Natural killer cell (primary cell): ENCODE measurements around the gene DUSP15. TPM values are rescaled to one million over a fixed set of nuclear protein-coding genes. Genes with fewer than 3 reads are reported as not detected.

ENCODE experiments used
- ATAC-seq, 3 donors: fragments of 150-1000 bp in 2 of 3; fragments of 200-7000 bp in 1 of 3; cut with Tn5 transposase; 1 replicate in 1 of 3; 2 replicates in 2 of 3; pipeline ENCODE4 v1.10.0; 2021; ENCODE audit warnings: mild to moderate bottlenecking in 2 of 3, moderate library complexity in 2 of 3
- DNase-seq, 2 donors: peaks; one replicate each; pipeline versions ENCODE4 v3.0.0 to v3.0.0-alpha.2; 2013 to 2021; ENCODE audit warnings: mixed read lengths in 1 of 2
- H3K27ac ChIP-seq: one replicate; pipeline ENCODE4 v1.5.1; 2013; ENCODE audit warnings: mild to moderate bottlenecking, low read length
- H3K27me3 ChIP-seq: one replicate; pipeline ENCODE4 v1.6.1; 2013; ENCODE audit warnings: low read length; ENCODE audit not compliant: control insufficient read depth, insufficient read depth
- H3K36me3 ChIP-seq: one replicate; pipeline ENCODE4 v1.6.1; 2013; ENCODE audit warnings: low read length; ENCODE audit not compliant: control insufficient read depth, insufficient read depth
- H3K4me1 ChIP-seq: one replicate; pipeline ENCODE4 v1.6.1; 2013; ENCODE audit warnings: low read length; ENCODE audit not compliant: control insufficient read depth, insufficient read depth
- H3K4me3 ChIP-seq: one replicate; pipeline ENCODE4 v1.5.1; 2013; ENCODE audit warnings: low read length
- H3K9me3 ChIP-seq: one replicate; pipeline ENCODE4 v1.6.1; 2013; ENCODE audit warnings: low read length; ENCODE audit not compliant: control insufficient read depth, insufficient read depth
- H3K27ac Mint-ChIP-seq, 2 donors: one replicate each; pipeline ENCODE4 v1.8.0; 2022; ENCODE audit warnings: mild to moderate bottlenecking in 2 of 2, mixed read lengths in 2 of 2, moderate library complexity in 1 of 2
- H3K27me3 Mint-ChIP-seq, 2 donors: one replicate each; pipeline ENCODE4 v1.8.0; 2022; ENCODE audit warnings: low read depth in 2 of 2, mixed read lengths in 2 of 2
- H3K36me3 Mint-ChIP-seq: one replicate; pipeline ENCODE4 v1.8.0; 2022; ENCODE audit warnings: mixed read lengths
- H3K4me1 Mint-ChIP-seq, 2 donors: one replicate each; pipeline ENCODE4 v1.8.0; 2022; ENCODE audit warnings: mixed read lengths in 2 of 2
- H3K4me3 Mint-ChIP-seq: one replicate; pipeline ENCODE4 v1.8.0; 2022; ENCODE audit warnings: mild to moderate bottlenecking, moderate library complexity, mixed read lengths
- H3K9me3 Mint-ChIP-seq, 2 donors: one replicate each; pipeline ENCODE4 v1.8.0; 2022; ENCODE audit warnings: mixed read lengths in 2 of 2
- CTCF ChIP-seq: fragments of 200-600 bp; IDR thresholded peaks from one replicate; pipeline ENCODE4 v1.8.0; 2022; ENCODE audit warnings: antibody characterized with exemption
- WGBS: methylation state at CpG from one replicate; pipeline ENCODE4 v1.1.7; 2013; ENCODE audit warnings: missing lambda C conversion rate; ENCODE audit not compliant: insufficient coverage; 5-methylcytosine and 5-hydroxymethylcytosine counted together
- intact Hi-C: fragments of 100-400 bp; cut with micrococcal nuclease; formaldehyde crosslinking; loops from one replicate; pipeline ENCODE4 v1.14.2; 2022
- total RNA-seq, 4 donors: library from RNA; stranded (reverse); fragments of 120-200 nt in 1 of 4; gene quantifications; one replicate each; pipeline versions ENCODE4 v1.2.3 to v1.2.4, GENCODE V29; 2013 to 2022

Gene DUSP15
- total RNA-seq, 3 donors from 2014 or later (not counting 1 experiment from before 2014, with no cell fraction given) = not detected

GRCh38 chr20:31861385-31862156 is 8.8 kb downstream of the DUSP15 start:
- intact Hi-C loops = no loop called here
- TF ChIP-seq CTCF = no peak
- H3K36me3 Mint-ChIP-seq = no peaks in the 10 kb centered on the region
- WGBS = 13% methylated on average over 60 of the region's 60 CpGs
- no peaks in the 10 kb centered on the region for H3K36me3 ChIP-seq
- peak; percentile 63 to 81 for DNase-seq
- H3K4me1 ChIP-seq = peaks cover 25% of the 10 kb centered on the region
- peaks cover 0 to 13% of the 10 kb centered on the region in 2 donors for H3K4me1 Mint-ChIP-seq
- H3K27me3 Mint-ChIP-seq = peaks cover 9 to 17% of the 10 kb centered on the region in 2 donors
- H3K9me3 Mint-ChIP-seq = no peaks in the 10 kb centered on the region
- H3K27ac ChIP-seq = no peak overlapping the region
- peak; percentile 82 to 96 (median 95) for ATAC-seq
- peak overlapping the region; percentile 82 for H3K4me3 Mint-ChIP-seq
- no peaks in the 10 kb centered on the region for H3K9me3 ChIP-seq
- H3K4me3 ChIP-seq = peak overlapping the region; percentile 10
- peaks cover 17% of the 10 kb centered on the region for H3K27me3 ChIP-seq
- H3K27ac Mint-ChIP-seq = peak overlapping the region in 1 of 2 donors; percentile 52

- no peak for TF ChIP-seq CTCF
- Mint-ChIP-seq H3K27ac (no peak overlapping the region), H3K9me3 (no peaks in the 10 kb centered on the region), H3K27me3 (peaks cover 9 to 17% of the 10 kb centered on the region in 2 donors), H3K4me1 (peaks cover 0 to 13% of the 10 kb centered on the region in 2 donors), H3K36me3 (no peaks in the 10 kb centered on the region), H3K4me3 (peak overlapping the region; percentile 49)
- Histone ChIP-seq H3K4me3 (peak overlapping the region; percentile 10), H3K36me3 (no peaks in the 10 kb centered on the region), H3K9me3 (no peaks in the 10 kb centered on the region), H3K4me1 (peaks cover 25% of the 10 kb centered on the region), H3K27me3 (peaks cover 17% of the 10 kb centered on the region), H3K27ac (no peak overlapping the region)
- WGBS = under 1% methylated on average over 20 of the region's 20 CpGs
- ATAC-seq (peak; percentile 36 to 46 (median 43)), DNase-seq (no peak)
- intact Hi-C loops = no loop called here
These were observed 9.3 kb downstream of the DUSP15 start for GRCh38 chr20:31861135-31861384.

GRCh38 chr20:31860390-31861134 is 9.8 kb downstream of the DUSP15 start:
- peaks cover 17% of the 10 kb centered on the region for H3K27me3 ChIP-seq
- H3K27ac ChIP-seq = no peak overlapping the region
- no peak for TF ChIP-seq CTCF
- Mint-ChIP-seq H3K27ac (no peak overlapping the region), H3K27me3 (peaks cover 9 to 17% of the 10 kb centered on the region in 2 donors), H3K4me3 (peak overlapping the region; percentile 49), H3K4me1 (peaks cover 0 to 13% of the 10 kb centered on the region in 2 donors), H3K9me3 (no peaks in the 10 kb centered on the region), H3K36me3 (no peaks in the 10 kb centered on the region)
- 43% methylated on average over 14 of the region's 15 CpGs for WGBS
- no peak for DNase-seq
- no peak for ATAC-seq
- peaks cover 25% of the 10 kb centered on the region for H3K4me1 ChIP-seq
- H3K4me3 ChIP-seq = peak overlapping the region; percentile 10
- no peaks in the 10 kb centered on the region for H3K36me3 ChIP-seq
- no peaks in the 10 kb centered on the region for H3K9me3 ChIP-seq
- intact Hi-C loops = no loop called here
